Endothelial cell of umbilical vein (primary cell): ENCODE results near the gene KCNQ5.

Source experiments
- EZH2 ChIP-seq: IDR thresholded peaks from 2 replicates; pipeline ENCODE4 v1.6.1; 2012; ENCODE audit warnings: borderline replicate concordance, low read depth, mild to moderate bottlenecking, moderate library complexity, low read length, inconsistent platforms; ENCODE audit not compliant: severe bottlenecking
- FOS ChIP-seq: IDR thresholded peaks from 2 replicates; pipeline ENCODE4 v1.6.1; 2011; ENCODE audit warnings: mild to moderate bottlenecking, low read length, moderate library complexity, borderline replicate concordance; ENCODE audit not compliant: insufficient read depth
- MAX ChIP-seq: IDR thresholded peaks from 2 replicates; pipeline ENCODE4 v1.6.1; 2011; ENCODE audit not compliant: insufficient read depth, insufficient read length
- MYC ChIP-seq: IDR thresholded peaks from one replicate; pipeline ENCODE4 v1.6.1; 2011; ENCODE audit warnings: mild to moderate bottlenecking, low read depth, low read length
- POLR2A ChIP-seq: IDR thresholded peaks from 2 replicates; pipeline ENCODE4 v1.6.1; 2012; ENCODE audit warnings: low read depth, mild to moderate bottlenecking, control low read depth, low read length
- POLR2AphosphoS5 ChIP-seq: IDR thresholded peaks from 2 replicates; pipeline ENCODE4 v1.6.1; 2012; ENCODE audit warnings: low read depth, mild to moderate bottlenecking, control low read depth, low read length, moderate library complexity; ENCODE audit not compliant: insufficient read depth
- TF ChIP-seq, protein P1 (sequence below), 2 donors: IDR thresholded peaks; 1 replicate in 1 of 2; 2 replicates in 1 of 2; pipeline ENCODE4 v1.5.1; 2011; ENCODE audit warnings: low read length in 2 of 2, mild to moderate bottlenecking in 2 of 2, moderate library complexity in 2 of 2, control low read depth in 1 of 2, inconsistent platforms in 1 of 2, low read depth in 1 of 2; ENCODE audit not compliant: insufficient read depth in 1 of 2; ENCODE audit errors: extremely low read depth in 1 of 2

- no peak for TF ChIP-seq MYC
- no peak for TF ChIP-seq MAX
- no peak for TF ChIP-seq POLR2A
- TF ChIP-seq, protein P1, sequence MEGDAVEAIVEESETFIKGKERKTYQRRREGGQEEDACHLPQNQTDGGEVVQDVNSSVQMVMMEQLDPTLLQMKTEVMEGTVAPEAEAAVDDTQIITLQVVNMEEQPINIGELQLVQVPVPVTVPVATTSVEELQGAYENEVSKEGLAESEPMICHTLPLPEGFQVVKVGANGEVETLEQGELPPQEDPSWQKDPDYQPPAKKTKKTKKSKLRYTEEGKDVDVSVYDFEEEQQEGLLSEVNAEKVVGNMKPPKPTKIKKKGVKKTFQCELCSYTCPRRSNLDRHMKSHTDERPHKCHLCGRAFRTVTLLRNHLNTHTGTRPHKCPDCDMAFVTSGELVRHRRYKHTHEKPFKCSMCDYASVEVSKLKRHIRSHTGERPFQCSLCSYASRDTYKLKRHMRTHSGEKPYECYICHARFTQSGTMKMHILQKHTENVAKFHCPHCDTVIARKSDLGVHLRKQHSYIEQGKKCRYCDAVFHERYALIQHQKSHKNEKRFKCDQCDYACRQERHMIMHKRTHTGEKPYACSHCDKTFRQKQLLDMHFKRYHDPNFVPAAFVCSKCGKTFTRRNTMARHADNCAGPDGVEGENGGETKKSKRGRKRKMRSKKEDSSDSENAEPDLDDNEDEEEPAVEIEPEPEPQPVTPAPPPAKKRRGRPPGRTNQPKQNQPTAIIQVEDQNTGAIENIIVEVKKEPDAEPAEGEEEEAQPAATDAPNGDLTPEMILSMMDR (IDR thresholded peaks at IDR 0.05; ENCODE audit: extremely low read depth in 1 of 2, insufficient read depth in 1 of 2, low read depth in 1 of 2, low read length in 2 of 2), result no peak
- TF ChIP-seq FOS, result no peak
- no peak for TF ChIP-seq EZH2
- no peak for TF ChIP-seq POLR2AphosphoS5
These were observed 487.1 kb downstream of the KCNQ5 start for GRCh38 chr6:73108949-73109348.
